Measurements from ENCODE around the gene RABGGTA. TPM values are rescaled to one million over a fixed set of nuclear protein-coding genes. Genes with fewer than 3 reads are reported as not detected.
A peak's percentile ranks its signal among the peaks of the same experiment; 100 is the strongest.
"Not testable (repeated sequence)": the region's sequence is repeated elsewhere in the genome, so short reads cannot be mapped to it uniquely, and the experiment has no call there.

RABGGTA gene
- total RNA-seq, 1 donor from 2014 or later = 36.1 TPM

DNA sequence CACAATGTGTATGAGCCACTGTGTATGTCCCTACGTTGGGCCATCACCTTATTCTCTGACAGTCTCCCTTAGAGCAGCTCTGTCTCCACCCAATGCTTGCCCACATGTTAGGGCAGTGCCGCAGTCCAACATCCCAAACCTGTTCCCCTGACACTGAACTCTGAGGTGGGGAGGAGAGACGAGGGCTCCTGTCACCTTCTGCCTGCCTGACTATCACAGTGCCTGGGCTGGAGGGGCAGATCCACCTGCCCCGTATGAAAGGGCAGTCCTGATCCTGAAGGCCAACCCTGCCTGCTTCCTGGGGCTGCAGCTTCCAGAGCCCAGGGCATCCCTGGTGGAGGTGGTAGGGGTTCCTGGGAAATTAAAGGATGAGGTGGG is 10.6 kb downstream of the RABGGTA start:
- no peak for DNase-seq (ENCODE audit: low spot score)

DNA sequence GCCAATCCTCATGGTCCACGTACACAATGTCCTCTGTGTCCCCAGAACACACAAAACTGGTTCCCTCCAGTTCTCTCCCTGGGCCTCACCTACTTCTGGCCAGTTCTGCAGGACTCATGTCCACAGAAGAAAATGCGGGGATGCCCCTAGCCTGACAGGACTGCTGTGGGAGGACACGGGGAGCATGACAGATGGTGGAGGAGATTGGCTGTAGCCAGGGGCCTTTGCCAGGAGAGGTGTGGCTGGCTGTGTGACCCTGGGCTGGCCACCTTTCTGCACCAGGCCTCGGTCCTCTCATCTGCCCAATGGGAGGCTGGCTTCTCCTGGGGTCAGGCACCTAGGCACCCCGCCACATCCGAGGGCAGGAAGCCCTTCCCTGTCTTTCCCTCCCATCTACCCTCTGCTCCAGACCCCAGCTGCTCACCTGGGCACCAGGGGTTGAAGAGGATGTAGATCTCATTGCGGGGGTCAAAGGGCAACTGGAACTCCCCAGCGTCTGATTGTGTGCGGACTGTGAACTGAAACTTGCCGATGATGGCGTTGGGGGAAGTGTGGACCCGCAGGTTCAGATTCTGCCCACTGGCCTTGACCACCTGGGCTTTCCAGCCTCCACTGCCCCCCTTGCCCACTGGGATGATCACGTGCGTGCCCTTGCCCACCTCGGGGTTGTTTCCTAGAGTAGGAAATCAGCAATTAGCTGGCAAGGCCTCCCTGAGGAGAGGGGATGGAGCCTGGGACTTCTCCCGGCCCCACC is 11.2 kb downstream of the RABGGTA start:
- no peak for DNase-seq (ENCODE audit: low spot score)

DNA sequence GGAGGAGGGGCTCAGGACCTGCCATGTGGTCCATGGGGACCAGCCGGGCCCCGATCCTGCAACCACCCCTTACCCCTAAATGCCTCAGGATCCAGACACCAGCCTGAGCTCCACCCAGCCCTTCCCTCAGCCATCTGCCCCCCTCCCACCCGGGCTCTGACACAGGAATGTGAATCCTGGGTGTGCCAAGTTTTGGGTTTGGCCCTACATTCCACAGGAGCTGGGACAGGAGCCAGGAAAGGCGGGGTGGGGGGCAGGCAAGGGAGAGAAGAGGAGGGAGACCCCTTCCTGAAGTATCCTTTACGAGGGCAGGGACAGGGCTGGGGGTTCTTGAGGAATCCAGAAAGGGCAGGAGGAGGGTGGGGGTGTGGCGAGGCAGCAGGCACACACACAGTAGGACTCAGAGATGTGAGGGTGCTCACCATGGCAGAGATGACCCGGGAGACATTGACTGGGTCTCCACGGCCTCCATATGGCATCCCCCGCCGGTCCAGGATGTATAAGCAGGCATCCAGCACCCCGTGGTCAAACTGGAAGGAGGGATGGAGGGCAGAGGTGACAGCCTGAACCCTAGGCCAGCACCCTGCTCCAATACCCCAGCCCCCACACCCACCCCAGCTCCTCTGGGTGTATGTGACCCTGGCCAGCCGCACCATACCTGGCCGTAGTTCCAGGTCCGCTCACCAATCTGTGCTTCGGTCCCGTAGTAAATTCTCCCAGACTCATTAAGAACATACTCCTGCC is 11.9 kb downstream of the RABGGTA start:
- peak; percentile 66 for DNase-seq (ENCODE audit: low spot score)

DNA sequence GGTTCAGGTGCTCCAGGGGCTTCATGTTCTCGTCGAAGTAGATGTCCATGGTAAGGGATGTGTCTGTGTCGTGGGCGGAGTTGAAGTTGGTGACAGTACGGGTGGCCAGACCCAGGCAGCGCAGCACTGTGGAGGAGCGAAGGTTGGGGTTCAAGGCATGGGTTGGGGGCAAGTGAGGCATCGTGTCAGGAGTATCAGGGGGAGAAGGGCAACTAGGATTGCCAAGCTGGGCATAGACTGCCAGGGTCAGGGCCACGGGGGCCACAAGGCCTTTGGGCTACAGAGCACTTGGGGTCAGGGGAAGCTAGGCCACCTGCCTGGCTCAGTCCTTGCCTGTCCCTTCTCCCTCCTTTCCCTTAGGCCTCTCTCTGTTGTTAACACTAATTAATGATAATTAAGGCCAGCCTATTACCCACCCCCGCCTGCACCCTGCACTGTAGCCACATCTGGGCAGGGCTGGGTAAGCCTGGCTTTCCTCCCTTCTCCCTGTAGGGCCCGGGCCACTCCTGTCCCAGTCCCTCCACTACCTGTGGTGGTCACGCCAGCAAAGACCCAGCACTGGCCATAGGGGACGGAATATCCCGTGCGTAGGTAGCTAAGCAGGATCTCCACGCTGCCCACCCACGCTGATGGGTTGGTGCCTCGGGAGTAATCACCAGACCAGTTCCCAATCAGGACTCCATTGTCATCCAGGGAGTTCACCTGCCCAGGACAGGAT is 12.7 kb downstream of the RABGGTA start:
- DNase-seq (ENCODE audit: low spot score) = no peak

DNA sequence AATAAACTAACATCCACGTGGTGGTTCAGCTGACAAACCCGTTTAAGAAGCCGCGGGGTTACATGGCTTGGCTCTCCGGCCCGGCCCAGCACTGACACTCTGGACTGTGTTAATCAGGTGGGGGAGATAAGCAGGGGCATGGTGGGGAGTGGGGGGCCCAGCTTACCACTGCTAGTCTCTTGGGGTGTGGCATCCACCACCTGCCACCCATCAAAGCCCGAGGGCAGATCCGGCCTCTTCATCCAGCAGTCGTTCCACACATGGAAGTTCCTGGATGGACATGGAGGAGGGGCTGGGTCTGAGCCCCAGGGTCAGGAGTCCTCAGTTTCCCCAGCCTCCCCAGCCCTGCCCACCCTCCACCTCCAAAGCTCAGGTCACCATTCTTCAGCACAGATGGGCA is 13.3 kb downstream of the RABGGTA start:
- no peak for DNase-seq (ENCODE audit: low spot score)

DNA sequence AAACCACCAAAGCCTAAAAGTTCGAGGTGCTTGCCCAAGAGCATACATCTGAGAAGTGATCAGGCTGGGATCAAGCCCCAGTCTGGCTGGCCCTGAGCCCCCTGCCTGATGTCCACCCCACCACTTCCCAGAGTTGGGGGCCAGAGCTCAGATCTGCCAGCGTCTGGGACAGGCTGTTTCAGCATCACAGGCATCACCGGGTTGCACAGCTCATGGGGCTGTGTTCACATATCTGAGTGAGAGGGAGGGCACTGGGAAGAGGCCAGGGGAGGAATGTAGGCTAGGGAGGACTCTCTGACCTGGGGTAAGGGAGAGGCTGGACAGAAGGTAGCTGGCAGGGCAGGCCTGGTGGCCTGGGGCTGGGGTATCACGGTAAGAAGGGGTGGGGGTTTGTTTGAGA is 14.4 kb downstream of the RABGGTA start:
- no peak for DNase-seq (ENCODE audit: low spot score)

DNA sequence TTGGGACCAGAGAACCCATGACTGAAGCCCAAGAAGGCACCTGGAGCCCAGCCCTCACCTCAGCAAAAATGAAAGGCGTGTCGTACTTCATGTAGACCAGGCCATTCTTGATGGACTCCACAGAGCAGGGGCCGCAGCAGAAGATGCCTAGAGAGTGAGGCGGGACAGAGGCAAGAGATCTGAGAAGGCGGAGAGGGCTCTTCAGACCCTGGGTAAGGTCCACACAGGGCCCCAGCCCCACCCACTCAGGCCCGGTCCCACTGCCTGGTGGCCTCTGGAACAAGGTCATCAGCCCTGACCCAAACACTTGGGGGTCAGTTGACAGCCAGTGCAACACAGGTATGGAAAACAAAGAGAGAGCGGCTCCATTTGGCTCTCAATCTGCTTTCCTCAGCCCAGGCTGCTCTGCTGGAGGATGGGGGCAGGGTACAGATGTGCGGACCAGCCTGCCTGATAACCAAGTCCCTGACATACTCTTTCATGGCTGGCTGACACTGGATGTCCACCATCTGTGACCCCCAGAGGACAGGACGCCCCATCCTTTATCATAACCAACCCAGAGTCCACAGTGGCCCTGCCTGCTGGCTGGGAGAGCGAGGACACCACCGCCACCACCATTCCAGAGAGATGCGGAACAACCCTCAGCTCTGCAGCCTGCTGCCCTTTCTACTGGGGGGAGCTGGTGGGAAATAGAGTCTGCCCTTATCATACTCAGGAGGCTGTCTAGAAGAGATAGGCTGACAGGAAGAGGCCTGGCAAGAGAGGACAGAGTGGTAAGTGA is 15.3 kb downstream of the RABGGTA start:
- no peak for DNase-seq (ENCODE audit: low spot score)

DNA sequence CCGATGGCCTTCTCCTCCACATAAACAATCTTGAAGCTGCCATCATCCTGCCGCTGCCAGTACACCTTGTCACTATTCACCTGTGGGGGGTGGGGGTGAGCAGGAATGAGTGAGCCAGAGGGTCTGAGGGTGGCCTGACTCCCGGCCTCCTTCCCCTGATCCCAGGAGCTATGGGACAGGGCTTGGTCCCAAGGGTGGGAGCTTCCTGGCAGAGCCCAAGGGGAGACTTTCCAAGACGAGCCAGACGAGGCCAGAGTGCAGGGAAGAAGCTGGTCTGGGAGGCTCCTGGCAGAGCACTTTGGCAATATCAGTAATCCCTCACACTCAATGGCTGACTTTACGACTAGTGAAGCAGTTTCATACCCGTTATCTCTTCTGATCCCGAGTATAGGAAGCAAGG is 16.0 kb downstream of the RABGGTA start:
- no peak for DNase-seq (ENCODE audit: low spot score)

DNA sequence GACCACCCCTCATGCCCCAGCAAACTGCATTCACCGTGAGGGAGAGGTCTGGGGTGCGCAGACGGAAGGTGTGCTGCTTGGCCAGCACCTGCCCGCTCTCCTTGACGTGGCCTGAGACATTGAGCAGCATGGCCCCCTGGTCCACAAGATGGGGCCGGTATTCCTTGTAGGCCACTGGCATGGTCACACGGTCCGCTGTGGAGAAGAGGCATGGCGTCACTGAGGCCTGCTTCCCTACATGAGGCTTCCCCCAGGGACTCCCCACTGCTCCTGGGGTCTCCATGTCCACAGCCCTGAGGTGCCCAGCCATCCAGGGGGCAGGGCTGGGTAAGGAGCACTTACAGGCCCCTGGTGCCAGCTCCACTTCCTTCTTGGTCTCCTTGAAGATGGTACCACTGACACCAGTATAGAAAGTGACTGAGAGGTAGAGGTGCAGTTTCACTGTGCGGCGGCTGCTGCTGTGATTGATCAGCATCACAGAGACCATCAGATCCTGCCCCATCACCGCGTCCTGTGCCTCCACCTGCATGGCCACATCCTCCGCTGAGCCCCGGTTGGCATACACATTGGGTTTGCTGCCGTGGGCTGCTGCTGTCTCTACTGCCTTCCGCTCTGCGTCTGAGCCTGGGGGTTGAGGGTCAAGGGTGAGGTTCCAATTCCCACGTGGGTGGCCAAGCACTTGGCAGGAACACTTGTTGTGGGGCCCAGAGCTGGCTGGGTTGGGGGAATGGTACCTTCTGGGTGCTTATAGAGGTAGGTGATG is 16.6 kb downstream of the RABGGTA start:
- DNase-seq (ENCODE audit: low spot score) = no peak

DNA sequence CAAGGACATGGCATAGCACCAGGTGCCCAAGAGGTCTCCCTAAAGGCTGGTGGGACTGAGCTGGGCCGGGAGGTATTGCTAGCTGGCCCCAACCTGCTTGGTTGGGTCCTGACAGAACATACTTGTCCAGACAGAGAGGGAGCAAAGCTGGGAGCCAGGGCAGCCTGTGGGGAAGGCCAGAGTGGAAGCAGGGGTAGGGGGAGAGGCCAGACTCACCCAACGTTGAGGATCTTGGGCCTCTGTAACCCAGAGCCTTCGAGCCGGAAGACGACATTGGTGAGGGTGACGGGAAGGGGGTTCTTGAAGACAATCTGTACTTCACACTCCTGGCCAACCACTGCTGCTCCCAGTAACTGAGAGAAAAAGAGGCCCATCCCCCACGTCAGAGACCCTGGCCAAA is 17.5 kb downstream of the RABGGTA start:
- no peak for DNase-seq (ENCODE audit: low spot score)

DNA sequence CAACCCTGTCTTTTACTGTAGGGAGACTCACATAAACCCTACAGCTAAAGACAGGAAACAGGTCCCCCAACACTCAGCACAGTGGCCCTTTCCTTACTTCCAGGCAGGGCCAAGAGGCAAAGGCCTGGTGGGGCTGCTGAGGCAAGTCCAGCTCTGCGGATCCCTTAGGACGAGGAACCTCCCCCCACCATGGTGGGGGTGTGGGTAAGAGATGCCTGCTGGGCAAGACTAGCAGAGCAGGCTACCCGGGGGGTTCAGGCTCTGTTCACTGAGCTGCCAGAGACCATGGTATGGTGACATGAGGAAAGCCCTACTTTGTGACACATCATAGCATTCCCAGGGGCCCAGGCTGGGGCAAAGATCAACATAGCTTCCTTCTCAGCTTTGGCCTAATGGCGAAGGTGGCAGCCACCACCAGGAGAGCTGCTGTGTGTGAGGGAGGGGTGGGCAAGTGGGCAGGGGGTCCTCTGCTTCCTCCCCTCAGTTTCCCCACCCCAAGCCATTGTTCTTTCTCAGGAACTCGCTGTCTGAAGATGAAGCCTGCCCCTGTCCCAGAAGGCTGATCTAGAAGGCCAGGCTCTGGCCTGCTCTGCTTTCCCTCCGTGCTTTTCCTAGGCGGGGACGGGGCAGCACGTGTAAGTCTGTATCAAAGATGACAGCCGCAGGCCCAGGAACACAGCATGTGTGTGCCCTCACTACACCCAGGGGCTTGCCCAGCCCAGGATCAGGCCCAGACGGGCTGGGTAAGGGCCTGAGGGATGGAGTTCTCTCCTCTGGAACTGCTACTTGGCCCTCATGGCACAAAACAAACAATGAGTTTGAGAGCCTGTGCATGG is 18.9 kb downstream of the RABGGTA start:
- DNase-seq (ENCODE audit: low spot score) = no peak

DNA sequence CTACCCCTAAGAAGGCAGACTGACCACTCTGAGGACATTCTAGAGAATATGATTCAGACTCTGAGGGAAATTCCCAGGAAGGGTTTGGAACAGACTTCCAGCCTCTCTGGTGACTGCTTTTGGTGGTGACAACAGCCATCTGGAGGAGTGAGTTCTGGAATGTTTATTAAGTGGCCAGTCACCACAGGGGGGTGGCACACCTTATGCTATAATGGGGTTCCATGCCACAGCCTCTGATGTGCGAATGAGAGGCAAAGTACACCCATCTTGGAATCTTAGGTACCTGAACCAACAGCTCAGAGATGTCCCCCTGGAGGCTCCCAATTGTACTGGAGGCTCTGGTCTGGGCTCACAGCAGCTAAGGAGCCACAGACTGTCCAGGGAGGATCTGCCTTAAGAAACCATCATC is 19.5 kb downstream of the RABGGTA start:
- DNase-seq (ENCODE audit: low spot score) = no peak

DNA sequence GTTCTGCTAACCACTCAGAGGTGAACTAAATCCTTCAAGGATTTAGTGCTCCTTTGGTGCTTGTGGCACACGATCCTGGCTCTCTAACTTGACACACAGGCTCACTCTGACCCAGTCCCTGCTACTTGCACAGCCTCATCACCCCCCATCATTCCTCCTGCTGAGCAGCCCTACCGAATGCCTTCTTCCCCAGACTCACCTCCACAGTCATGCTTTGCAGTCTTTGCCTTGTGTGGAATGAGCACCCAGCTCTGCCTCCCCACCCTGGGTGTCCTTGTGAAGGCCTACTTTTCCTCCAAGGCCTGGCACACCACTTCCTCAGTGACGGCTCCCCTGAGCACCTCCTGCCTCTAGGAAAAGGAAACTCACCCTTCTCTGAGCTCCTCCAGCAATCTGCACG is 21.0 kb downstream of the RABGGTA start:
- DNase-seq (ENCODE audit: low spot score) = no peak

DNA sequence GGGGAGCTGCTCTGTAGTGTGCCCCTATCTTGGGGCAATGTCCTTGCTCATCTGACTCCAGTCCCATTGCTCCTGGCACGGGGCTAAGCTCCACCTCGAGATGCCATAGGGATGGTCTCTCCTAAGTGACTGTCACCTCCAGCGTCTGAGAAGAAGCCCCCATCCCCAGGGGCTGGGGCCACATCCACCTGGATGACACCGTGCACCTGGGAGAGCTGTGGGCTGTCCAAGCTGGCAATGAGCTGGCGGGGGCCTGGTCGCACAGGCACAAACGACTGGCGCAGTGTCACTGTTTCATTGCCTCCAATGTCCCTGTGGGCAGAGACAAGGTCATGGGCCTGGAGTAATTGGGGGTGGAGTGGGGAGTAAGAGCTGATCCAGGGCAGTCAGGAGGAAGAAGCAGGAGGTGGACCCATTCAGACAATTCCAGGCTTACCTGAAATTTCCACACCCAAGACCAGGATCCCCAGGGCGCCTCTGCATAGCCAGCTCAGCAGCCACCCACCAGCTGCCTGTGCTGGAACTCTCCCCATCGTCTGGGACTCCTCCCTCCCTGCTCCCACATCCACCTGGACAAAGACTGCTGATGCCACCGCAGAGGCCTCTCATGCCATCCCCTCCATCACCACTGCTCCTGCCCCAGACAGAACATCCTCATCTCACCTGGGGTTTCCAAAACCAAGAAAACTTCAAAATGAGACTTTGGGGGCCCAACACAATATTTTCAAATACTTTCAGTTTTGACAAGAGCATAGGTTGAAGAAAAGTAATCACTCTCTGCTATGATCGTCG is 22.0 kb downstream of the RABGGTA start:
- no peak for DNase-seq (ENCODE audit: low spot score)

DNA sequence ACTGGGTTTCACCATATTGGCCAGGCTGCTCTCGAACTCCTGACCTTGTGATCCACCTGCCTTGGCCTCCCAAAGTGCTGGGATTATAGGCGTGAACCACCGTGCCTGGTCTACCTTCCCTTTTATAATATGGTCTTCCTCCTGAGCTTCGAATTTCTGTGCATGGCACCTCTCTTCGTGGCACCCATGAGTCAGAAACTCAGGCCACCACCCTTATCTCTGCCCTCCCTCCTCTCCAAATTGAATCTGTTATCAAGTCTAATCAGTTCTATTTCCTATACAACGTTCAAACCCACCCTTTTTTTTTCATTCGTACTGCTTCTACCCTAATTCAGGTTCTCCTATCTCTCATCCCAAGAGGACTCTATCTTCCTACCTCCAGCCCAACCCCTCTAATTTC is 24.0 kb downstream of the RABGGTA start:
- no peak for DNase-seq (ENCODE audit: low spot score)

DNA sequence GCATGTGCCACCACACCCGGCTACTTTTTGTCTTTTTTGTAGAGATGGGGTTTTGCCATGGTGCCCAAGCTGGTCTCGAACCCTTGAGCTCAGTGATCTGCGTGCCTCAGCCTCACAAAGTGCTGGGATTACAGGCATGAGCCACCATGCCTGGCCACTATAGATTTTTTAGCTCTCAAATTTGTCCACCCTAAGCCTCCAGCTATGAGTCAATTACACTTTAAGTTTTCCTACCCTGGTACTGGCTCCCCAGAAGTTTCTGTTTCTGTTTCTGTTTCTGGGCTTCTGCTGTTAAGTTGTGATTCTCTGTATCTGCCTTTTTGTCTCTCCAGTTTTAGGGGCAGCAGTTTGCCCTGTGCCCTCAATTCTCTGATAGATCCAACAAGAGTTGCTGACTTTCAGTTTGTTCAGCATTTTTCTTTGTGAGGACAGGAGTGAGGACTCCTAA is 24.6 kb downstream of the RABGGTA start:
- no peak for DNase-seq (ENCODE audit: low spot score)

DNA sequence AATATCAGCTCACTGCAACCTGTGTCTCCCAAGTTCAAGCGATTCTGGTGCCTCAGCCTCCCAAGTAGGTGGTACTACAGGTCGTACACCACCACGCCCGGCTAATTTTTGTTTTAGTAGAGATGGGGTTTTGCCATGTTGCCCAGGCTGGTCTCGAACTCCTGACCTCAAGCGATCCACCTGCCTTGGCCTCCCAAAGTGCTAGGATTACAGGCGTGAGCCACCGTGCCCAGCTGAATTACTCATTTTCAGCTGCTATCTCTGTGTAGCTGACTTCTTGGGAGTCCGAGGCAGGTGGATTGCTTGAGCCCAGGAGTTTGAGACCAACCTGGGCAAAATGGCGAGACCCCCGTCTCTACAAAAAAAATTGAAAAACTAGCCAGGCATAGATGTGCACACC is 26.0 kb downstream of the RABGGTA start:
- DNase-seq (ENCODE audit: low spot score) = not testable (repeated sequence)

DNA sequence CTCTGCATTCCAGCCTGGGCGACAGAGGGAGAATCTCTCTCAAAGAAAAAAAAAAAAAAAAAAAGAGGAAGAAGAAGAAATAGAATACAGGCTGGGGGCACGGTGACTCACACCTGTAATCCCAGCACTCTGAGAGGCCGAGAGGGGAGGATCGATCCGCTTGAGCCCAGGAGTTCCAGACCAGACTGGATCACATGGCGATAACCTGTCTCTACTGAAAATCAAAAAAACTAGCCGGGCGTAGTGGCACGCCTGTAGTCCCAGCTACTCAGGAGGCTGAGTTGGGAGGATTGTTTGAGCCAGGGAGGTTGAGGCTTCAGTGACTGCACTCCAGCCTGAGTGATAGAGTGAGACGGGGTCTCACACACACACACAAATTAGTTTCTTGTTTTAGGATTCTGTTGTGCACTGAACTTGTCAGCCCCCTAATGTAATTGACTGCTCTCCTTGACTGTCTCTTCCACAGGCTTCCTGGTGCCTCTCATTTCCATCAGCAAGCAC is 28.0 kb downstream of the RABGGTA start:
- DNase-seq (ENCODE audit: low spot score) = no peak

DNA sequence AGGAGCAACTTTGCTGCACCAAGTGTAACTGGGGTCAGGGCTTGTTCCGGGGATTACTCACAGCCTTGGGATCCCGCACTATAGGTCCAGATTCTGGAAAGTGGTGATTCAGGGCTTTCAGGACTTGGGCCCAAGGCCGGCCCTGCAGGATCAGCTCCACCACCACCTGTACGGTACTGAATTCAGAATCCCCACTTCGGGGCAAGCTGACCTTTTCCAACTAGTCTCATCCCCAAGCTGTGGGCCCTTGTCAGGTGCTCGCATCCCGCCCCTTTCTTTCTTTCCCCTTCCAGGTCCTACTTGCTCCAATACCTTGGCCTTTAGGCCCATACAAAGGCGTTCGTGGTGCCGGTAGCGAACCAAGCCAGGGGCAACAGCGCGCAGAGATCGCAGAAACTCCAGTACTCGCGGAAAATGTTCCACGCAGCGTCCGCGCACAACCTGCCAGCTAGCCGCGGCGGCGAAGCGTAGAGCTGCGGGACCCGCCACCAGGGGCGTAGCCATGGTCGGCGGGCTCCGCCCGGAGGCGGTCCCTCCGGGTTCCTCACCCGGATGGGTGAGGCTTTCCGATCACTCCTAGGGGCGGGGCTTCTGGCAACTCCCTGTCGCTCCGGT is 29.5 kb downstream of the RABGGTA start:
- DNase-seq (ENCODE audit: low spot score) = peak; percentile 94

Data from ureter (tissue), 1 donor.